HG02588 (cell line): ENCODE measurements around the gene LPGAT1.
"Not testable (repeated sequence)": the region's sequence is repeated elsewhere in the genome, so short reads cannot be mapped to it uniquely, and the experiment has no call there.

Source experiments
- ATAC-seq: cut with Tn5 transposase; IDR thresholded peaks from one replicate; pipeline ENCODE4 v1.9.1; 2021; ENCODE audit warnings: mild to moderate bottlenecking, moderate library complexity; ENCODE audit not compliant: unreplicated experiment

The LPGAT1 gene

DNA sequence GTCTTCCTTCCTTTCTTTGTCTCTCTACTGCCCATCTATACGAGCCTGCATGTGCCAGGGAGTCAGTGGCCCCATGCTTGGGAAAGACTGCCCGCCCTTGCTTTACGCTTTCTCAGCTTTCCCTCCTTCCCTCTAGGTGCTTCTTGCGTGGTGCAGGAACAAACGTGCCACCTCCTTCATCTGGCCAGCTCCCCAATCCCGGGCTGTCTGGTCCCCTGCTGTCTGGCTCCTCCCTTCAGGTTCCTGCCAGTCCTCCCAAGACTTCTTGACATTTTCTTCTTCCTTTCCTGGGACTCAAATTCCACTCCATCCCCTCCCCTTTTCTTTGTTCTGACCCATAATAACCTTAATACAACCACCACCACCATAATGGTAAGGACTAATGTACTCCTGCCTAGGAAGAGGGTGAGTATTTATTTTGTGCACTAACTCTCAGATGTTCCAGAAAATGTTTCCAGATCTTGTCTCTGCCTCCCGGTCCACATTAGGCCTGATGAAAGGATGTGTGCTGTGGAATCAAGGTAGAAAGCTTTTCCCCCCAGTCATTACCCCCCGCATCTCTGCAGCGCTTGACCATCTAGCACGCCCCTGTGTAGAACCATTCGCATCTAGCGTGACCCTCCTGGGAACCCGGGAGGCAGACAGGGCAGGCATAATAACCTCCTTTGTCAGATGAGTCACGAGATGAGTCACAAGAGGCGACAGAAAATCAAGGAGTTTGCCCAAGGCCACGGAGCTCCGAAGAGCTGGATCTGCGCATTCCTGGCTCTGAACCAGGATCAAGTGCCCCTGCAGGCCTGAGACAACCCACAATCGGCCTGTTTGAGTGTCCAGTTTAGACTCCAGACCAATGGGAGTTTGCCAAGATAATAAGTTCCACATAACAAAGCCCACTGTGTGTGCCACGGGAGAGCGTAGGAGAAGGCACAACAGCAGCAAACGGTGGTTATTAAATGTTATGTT, 95.1 kb downstream of the LPGAT1 start:
- no peak for ATAC-seq

DNA sequence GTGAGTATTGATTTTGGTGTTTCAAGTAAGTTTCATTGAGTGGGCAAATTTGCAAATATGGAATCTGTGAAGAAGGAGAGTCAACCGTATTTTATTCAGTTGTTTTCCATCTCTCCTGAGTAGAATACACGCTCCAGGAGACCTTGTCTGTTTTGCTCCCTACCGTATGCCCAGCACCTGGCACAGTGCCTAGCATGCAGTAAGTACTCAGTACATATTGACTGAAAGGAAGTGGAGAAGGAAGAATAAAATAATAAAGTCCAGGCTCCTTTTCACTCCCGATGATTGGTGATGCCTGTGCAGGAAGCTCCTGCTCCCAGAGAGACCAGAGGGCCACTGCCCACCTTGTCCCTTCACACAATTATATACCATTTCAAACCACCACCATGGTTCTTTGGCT, 95.8 kb downstream of the LPGAT1 start:
- ATAC-seq = no peak

DNA sequence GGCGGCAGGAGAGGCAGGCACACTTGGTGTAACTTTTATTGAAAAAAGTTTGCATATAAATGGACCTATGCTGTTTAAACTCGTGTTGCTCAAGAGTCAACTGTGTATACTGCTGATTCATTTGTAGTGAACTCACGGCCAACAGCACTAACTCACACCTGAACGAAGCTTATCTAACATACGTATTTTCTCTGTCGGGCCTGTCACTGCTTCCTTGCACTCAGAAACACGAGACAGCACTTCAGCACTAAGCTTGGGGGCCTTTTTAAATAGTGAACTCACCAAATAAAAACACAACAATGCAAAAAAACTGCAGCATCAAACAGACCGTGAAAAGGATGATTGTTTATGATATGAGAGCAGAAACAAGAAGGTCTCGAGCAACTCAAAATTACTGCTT, 96.2 kb downstream of the LPGAT1 start:
- no peak for ATAC-seq

DNA sequence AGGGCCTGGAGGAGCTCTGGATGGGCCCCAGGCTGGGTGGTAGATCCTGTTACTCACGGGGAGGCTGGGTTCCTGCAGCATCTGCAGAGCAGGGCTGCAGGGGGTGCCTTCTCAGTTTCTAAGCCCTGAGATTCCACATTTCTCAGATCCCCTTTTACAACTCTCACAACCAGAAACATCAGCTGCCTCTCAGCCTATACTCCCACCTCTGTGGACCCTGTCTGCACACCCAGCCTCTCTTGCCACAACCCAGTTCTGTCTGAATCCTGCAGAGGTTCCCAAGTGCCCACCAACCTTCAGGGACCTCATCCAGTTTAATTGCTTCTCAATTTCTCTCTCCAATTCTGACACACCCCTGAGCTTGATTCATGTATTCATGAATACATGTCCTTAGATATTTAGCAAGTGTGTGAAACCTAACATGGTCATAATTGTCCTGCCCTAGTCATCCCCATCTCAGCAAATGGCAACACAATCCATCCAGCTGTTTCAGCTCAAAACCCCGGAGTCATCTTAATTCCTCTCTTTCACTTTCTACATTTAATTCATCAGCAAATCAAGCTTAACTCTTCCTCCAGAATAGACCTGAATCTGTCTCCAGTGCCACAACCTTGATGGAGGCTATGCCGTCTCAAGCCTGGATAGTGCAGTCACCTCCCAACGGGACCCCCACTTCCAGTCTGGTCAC, 98.1 kb downstream of the LPGAT1 start:
- ATAC-seq = no peak

DNA sequence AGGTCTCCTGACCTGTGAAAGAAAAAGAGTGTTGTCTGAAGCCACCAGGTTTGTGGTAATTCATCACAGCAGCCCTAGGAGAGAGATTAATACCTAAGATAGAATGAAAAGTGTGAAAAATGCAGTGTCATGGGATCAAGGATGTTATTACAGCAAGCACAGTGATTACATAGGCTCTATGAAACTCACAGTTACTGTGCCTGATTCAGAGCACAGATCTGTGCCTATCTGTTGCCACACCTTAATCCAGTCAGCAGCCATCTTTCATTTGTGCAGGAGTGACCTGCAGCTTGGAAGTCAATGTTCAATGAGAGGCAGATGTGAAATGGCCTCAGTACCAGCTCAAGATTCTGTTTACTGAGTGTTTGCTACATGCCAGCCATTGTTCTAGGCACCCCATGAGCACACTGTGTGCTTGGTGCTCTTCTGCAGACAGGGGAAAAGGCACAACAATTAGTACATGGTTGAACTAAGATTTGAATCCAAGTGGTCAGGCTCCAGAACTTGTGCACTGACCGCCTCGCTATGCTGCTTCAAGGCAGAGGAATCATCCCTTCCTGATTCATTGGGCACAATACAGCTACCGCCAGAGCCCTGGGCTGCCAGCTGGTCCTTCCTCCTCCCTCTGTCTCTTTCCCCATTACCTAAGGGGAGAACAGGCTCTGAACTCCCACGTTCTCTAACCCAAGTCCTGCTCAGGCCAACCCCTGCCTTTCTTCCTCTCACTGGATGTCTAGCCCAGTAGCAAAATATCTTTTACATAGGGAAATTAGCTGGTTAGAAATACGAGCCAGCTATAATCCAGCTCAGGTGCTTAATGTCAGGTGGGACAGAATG, 98.9 kb downstream of the LPGAT1 start:
- ATAC-seq = no peak

DNA sequence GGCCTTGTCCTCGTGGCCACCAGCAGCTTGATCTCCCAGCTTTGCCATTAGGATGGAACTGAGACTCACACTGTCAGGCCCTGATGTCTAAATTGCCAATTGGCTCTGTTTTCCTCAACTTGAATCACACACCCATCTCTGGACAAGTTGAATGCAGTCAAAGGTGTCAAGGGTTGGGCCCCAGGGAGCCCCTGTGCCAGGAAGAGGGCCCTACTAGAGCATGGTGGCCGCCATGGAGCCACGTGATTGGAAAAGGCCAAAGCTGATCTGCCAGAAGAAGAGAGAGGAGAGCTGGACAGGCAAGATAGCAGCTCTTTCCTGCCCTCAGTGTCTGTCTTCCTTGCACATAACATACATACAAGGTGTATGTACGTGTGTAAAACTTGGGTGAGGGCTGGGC, 100.2 kb downstream of the LPGAT1 start:
- no peak for ATAC-seq

DNA sequence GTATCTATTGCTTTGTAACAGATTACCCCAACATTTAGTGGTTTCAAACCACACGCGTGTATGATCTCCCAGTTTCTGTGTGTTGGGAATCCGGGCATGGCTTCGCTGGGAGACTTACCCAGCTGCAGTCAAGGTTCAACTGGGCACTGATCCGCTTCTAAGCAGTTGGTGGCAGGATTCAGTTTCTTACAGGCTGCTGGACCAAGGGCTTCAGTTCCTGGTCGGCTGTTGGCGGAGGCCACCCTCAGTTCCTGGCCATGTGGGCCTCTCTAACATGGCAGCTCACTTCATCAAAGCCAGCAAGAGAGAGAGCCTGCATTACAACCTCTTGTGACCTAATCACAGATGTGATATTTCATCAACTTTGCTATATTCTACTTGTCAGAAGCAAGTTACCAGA, 101.3 kb downstream of the LPGAT1 start:
- no peak for ATAC-seq

DNA sequence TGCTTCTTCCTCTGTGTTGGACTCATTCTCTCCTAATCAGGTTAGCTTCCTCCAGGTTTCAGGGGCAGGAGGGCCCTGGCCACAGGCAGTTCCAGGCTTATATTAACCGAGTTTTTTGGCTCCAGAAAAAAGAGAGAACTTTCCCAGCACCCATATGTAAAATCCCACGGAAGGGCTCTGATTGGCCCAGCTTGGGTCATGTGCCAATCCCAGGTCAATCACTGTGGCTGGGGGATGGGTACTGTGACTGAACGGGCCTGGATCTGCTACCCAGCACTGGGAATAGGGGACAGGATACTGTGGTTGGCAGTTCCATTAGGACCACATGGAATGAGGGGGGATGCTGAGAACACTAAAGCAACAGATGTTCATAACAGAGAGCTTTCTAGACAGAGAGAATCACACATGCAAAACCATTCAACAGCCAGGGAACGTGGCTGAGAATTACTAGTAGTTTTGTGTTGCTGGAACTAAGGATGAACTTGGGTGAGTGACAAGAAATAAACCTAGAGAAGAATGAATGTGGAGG, 104.0 kb downstream of the LPGAT1 start:
- ATAC-seq = no peak

DNA sequence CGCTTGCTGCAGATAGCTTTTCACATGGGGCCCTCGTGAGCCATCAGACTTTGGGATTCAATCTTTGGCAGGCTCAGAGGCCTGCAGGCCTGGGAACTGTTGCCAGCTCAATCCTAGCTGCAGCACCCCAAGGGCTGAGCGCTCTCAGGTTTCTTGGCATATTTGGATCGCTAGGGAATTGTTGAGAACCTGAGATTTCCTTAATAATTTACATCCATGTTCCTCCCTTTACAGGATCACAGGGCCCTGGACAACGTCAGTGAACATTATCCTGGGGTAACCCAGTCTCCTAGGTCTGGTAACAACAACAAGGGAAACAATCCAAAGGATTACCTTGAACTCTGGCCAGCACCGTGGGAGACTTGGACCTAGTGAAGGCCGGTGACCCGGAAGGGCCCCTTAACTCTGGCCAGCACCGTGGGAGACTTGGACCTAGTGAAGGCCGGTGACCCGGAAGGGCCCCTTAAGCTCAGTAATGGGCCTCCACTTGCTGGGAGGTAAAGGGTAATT, 105.8 kb downstream of the LPGAT1 start:
- no peak for ATAC-seq

DNA sequence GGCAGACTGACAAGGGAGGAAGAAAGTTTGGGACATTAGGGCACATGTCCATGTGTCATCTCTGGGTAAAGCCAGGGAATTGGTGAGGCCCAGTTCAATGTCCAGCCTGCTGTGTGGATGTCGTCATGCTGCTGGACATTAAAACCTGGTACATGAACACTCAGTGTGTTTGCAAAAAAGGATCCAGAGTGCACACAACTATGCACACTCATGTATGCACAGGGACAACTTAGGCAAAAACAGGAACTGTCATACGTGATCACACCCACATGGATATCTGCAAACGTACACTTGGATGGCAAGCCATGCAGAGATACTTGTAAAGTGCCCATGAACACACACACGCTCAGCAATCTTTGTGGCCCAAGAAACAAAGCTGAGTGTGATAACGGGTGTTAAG, 107.3 kb downstream of the LPGAT1 start:
- no peak for ATAC-seq

DNA sequence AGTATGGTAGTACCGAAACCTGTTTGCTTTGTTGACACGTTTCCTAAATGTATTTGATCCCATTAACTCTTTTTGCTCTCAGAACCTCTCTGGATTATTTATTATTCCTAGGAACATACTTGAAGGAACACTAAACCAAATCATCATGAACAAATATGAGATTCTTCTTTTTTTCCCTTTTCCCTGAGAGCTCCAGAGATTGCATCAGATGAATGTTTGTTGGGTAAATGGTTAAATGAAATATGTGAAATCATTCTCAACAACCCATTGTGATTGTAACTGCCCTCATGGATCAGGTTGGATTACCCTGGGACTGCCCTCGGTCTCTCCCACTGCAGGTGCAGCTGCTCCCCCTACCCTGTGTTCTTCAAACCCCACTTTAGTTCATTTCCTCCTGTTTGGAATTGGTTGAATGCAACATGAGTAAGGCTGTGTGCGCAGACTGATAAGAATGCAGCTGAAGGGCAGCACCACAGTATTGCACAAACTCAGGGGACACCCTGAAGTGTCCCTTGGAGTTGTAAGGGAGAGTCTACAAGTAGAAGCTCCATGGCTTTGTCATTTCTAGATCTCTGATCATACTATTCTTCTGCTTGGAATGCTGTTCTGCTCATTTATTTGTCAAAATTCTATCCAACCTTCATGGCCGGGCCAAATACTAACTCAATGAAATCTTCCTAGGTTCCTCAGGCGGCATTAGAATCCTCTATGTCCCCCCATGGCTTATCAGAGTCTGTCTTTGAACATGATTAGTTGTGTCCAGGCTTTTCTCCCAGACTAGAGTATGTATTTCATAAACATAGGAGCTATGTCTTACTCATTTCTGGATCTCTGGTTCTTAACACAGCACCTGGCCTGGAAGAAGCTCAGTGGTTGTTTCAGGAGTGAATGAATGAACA, 108.0 kb downstream of the LPGAT1 start:
- ATAC-seq = no peak

DNA sequence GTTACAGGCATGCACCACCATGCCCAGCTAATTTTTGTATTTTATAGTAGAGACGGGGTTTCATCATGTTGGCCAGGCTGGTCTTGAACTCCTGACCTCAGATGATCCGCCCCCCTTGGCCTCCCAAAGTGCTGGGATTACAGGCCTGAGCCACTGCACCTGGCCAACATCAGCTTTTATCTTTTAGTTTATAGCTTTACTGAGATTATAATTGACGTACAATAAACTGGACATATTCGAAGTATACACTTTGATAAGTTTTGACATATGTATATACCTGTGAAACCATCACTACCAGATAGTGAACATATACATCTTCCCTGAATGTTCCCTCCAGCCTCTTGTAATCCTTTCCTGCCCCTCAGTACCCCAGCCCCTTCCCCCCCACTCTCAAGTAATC, 114.0 kb downstream of the LPGAT1 start:
- not testable (repeated sequence) for ATAC-seq

DNA sequence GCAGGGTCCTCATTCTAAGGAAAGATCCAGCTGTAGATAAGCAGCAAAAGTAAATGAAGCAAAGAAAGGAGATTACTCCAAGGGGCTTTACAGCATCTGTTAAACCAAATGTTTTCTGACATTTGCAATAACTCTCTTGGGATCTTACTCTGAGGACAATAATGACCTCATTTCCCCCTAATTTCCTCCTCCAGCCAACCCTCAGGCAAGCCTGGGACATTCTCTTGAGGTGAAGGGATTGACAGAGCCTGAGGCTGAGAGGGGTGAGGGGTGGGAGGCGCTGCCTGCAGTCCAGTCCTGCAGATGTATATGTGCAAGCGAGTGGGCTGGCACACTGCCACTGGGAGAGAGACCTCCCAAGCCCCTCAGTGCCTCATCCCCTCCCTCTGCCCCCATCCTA, 114.6 kb downstream of the LPGAT1 start:
- ATAC-seq = no peak

DNA sequence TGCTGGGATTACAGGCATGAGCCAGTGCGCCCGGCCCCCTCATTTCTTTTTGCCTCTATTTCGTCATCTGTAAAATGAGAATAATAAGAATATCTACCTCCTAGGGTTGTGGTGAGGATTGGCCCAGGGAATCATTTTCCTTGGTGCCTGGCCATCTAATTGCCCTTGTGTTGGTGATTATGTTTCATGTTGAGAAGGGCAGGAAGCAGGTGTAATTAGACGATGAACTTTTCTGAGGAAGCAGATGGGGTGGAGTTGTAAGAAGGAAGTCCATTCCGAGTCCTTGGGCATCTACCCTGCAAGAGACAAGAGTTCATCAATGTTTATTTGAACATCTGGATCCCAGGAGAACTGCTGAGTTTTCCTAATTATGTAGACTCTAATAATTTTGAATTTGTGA, 116.4 kb downstream of the LPGAT1 start:
- no peak for ATAC-seq

DNA sequence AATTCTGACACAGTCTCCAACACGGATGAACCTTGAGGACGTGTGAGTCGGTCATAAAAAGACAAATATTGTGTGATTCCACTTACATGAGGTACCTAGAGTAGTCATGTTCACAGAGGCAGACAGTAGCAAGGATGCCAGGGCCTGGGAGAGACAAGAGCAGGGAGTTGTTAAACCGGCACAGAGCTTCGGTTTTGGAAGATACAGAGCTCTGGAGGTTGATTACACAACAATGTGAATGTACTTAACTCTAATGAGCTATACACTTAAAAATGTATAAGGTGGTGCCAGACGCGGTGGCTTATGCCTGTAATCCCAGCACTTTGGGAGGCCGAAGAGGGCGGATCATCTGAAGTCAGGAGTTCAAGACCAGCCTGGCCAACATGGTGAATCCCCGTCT, 117.3 kb downstream of the LPGAT1 start:
- ATAC-seq = no peak

DNA sequence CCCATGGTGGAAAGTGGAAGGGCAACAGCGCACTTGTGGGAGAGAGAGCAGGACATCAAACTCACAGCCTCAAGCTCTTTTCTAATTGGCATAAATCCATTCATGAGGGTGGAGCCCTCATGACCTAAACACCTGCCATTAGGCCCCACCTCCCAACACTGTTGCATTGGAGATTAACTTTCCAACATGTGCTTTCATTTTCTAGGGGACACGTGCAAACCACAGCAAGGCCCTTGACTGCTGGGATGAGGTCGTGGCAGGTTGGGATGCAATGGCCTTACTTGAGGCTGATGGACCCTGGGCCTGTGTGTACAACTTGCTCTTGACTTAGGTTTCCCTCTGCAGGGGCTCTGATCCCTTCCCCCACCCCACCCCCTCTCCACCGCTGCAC, 119.3 kb downstream of the LPGAT1 start:
- no peak for ATAC-seq

DNA sequence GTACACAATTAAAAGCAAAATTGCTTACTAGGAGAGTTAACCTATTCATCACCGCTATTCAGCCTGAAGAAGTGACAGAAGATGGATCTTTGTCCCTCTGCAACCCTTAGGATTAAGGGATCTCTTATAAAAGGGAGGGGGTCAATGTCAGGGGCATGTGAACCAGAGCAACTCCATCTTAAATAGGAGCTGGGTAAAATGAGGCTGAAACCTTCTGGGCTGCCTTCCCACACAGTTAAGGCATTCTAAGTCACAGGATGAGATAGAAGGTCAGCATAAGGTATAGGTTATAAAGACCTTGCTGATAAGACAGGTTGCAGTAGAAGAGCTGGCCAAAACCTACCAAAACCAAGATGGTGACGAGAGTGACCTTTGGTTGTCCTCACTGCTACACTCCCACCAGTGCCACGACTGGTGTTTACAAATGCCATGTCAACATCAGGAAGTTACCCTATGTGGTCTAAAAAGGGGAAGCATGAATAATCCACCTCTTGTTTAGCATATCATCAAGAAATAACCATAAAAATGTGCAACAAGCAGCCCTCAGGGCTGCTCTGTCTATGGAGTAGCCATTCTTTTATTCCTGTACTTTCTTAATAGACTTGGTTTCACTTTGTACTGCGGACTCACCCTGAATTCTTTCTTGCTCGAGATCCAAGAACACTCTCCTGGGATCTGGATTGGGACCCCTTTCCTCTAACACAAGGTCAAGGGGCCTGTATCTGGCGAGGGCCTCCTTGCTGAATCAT, 119.8 kb downstream of the LPGAT1 start:
- ATAC-seq = no peak

DNA sequence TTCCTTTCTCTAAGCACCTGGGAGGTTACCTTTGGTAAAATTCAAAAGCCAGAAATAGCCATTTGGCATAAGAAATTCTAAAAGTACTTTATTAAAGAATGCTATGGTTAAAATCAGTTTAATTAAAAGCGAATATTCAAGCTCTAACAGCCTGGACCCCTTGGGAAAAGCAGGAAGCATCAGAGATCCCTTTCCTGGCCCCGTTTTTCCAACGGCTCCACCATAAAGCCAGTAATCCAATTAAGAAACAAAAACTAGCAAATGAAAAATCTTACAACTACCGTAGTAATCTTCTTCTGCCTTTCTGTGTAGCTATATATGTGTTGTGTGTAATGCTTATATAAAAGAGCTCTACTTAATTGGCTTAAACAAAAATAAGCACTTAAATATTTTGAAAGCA, 121.6 kb downstream of the LPGAT1 start:
- ATAC-seq = no peak

DNA sequence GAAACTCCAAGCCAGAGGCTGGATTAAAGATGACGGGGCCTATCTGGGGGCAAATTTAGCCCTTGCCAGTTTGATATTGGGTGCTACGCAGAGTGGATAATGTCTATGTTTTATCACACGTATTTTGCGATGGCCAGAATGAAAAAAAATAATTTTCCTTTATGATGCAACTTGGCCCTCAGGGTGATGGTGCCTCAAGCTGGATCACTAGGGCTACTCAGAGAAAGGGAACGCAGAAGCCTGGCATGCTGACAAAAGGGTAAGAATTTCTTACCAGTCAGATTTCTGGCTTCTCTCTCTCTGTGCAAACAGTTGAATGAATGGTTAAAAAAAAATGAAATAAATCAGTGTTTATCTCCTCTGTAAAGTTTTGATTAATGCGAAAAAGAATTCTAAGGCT, 122.6 kb downstream of the LPGAT1 start:
- no peak for ATAC-seq
